ENCODE measurements around the gene TENM4. TPM values are rescaled to one million over a fixed set of nuclear protein-coding genes. Genes with fewer than 3 reads are reported as not detected.
"Not testable (repeated sequence)": the region's sequence is repeated elsewhere in the genome, so short reads cannot be mapped to it uniquely, and the experiment has no call there.

TENM4 gene
- total RNA-seq, 1 donor from 2014 or later, result 50.7 TPM

DNA sequence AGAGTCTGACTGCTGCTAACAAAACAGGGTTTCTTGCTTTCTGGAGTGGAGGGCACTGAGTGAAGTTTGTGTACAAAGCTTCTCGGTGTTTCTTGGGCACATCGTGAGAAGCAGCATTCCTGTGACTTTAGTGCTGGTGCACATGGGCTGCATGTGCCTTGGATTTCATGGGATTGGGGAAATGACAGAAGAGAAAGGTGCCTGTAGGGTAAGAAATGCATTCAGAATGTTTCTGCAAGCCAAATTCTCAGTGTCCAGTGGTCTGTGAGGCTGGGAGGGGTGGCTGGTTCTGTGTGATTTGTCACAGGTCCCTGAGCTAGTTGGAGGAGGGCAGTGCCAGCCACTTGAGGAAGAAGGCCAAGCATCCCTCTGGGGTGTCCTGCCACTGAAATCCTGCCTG lies 462.0 kb downstream of the TENM4 start:
- Mint-ChIP-seq H3K27me3 (ENCODE audit: unreplicated experiment) (peaks cover 10% of the 10 kb centered on the region), H3K4me3 (ENCODE audit: unreplicated experiment) (no peak overlapping the region), H3K9me3 (ENCODE audit: unreplicated experiment) (peaks cover 4% of the 10 kb centered on the region), H3K27ac (ENCODE audit: unreplicated experiment) (no peak overlapping the region), H3K36me3 (ENCODE audit: unreplicated experiment) (no peaks in the 10 kb centered on the region), H3K4me1 (ENCODE audit: low read depth, unreplicated experiment) (no peaks in the 10 kb centered on the region)
- DNase-seq, result no peak
- TF ChIP-seq, protein P1, sequence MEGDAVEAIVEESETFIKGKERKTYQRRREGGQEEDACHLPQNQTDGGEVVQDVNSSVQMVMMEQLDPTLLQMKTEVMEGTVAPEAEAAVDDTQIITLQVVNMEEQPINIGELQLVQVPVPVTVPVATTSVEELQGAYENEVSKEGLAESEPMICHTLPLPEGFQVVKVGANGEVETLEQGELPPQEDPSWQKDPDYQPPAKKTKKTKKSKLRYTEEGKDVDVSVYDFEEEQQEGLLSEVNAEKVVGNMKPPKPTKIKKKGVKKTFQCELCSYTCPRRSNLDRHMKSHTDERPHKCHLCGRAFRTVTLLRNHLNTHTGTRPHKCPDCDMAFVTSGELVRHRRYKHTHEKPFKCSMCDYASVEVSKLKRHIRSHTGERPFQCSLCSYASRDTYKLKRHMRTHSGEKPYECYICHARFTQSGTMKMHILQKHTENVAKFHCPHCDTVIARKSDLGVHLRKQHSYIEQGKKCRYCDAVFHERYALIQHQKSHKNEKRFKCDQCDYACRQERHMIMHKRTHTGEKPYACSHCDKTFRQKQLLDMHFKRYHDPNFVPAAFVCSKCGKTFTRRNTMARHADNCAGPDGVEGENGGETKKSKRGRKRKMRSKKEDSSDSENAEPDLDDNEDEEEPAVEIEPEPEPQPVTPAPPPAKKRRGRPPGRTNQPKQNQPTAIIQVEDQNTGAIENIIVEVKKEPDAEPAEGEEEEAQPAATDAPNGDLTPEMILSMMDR (IDR thresholded peaks at IDR 0.05; ENCODE audit: partially characterized antibody, unreplicated experiment), result no peak

DNA sequence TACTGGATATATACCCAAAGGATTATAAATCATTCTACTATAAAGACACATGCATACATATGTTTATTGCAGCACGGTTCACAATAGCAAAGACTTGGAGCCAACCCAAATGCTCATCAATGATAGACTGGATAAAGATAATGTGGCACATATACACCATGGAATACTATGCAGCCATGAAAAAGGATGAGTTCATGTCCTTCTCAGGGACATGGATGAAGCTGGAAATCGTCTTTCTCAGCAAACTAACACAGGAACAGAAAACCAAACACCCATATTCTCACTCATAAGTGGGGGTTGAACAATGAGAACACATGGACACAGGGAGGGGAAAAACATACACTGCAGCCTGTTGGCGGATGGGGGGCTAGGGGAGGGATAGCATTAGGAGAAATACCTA lies 463.0 kb downstream of the TENM4 start:
- DNase-seq; H3K27me3 Mint-ChIP-seq (ENCODE audit: unreplicated experiment); H3K27ac Mint-ChIP-seq (ENCODE audit: unreplicated experiment); H3K9me3 Mint-ChIP-seq (ENCODE audit: unreplicated experiment); H3K4me3 Mint-ChIP-seq (ENCODE audit: unreplicated experiment); H3K4me1 Mint-ChIP-seq (ENCODE audit: low read depth, unreplicated experiment); H3K36me3 Mint-ChIP-seq (ENCODE audit: unreplicated experiment): not testable (repeated sequence)

DNA sequence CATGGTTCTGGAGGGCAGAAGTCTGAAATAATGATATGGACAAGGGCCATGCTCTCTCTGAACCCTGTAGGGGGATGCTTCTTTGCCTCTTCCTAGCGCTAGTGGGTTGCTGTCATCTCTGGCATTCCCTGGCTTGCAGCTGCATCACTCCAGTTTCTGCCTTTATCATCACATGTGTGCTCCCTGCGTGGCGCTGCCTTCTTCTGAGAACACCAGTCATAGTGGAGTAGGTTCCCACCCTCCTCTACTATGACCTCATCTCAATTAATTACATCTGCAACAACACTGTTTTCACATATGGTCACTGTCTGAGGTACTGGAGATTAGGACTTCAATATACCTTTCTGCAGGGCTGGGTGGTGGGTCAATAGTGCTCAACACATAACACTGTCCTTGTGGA lies 463.8 kb downstream of the TENM4 start:
- Mint-ChIP-seq H3K9me3 (ENCODE audit: unreplicated experiment) (peaks cover 4% of the 10 kb centered on the region), H3K4me1 (ENCODE audit: low read depth, unreplicated experiment) (no peaks in the 10 kb centered on the region), H3K36me3 (ENCODE audit: unreplicated experiment) (no peaks in the 10 kb centered on the region), H3K27ac (ENCODE audit: unreplicated experiment) (no peak overlapping the region), H3K4me3 (ENCODE audit: unreplicated experiment) (no peak overlapping the region), H3K27me3 (ENCODE audit: unreplicated experiment) (peaks cover 10% of the 10 kb centered on the region)
- no peak for DNase-seq
- TF ChIP-seq, protein P1 (IDR thresholded peaks at IDR 0.05; ENCODE audit: partially characterized antibody, unreplicated experiment), result no peak

DNA sequence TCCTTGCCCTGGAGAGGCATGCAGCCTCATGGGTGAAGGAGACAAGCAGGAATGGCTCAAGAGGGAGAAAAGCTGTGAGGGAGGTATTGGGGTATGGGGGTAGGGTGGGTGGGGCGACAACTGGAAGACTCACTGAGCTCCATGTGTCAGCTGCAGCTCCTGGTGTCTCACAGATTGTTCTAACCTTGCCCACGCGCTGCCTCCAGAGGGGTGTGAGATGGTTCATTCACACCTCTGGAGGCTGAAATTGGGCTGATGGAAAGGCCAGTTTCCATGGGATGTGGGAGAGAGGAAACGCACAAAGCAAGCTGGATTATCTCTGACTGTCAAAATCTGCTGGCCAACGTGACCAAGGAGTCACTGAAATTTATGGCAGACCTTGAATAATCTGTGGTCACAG lies 465.7 kb downstream of the TENM4 start:
- Mint-ChIP-seq H3K27me3 (ENCODE audit: unreplicated experiment) (peaks cover 6% of the 10 kb centered on the region), H3K4me1 (ENCODE audit: low read depth, unreplicated experiment) (peaks cover 1% of the 10 kb centered on the region), H3K9me3 (ENCODE audit: unreplicated experiment) (peaks cover 4% of the 10 kb centered on the region), H3K36me3 (ENCODE audit: unreplicated experiment) (no peaks in the 10 kb centered on the region), H3K27ac (ENCODE audit: unreplicated experiment) (no peak overlapping the region), H3K4me3 (ENCODE audit: unreplicated experiment) (no peak overlapping the region)
- no peak for DNase-seq
- TF ChIP-seq, protein P1 (IDR thresholded peaks at IDR 0.05; ENCODE audit: partially characterized antibody, unreplicated experiment), result no peak

DNA sequence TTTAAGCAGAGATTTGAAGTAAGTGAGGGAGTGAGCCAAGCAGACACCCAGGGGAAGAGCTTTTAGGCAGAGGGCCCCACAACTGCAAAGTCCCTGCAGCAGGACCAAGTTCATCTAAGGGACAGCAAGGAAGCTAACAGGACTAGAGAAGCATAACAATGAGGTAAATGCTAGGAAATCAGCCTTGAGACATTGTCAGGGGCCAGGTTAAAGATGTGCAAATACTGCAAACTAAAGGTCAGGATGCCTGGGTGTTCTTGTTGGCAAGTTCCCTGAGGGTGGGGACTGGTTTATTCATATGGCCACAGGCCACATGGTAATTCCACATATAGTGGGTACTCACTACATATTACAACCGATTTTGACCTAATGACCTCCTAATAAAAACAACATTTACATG lies 467.0 kb downstream of the TENM4 start:
- no peak for DNase-seq
- no peak overlapping the region for H3K27ac Mint-ChIP-seq (ENCODE audit: unreplicated experiment)
- H3K36me3 Mint-ChIP-seq (ENCODE audit: unreplicated experiment), result no peaks in the 10 kb centered on the region
- TF ChIP-seq, protein P1 (IDR thresholded peaks at IDR 0.05; ENCODE audit: partially characterized antibody, unreplicated experiment), result no peak
- H3K4me1 Mint-ChIP-seq (ENCODE audit: low read depth, unreplicated experiment), result peaks cover 8% of the 10 kb centered on the region
- H3K9me3 Mint-ChIP-seq (ENCODE audit: unreplicated experiment), result peaks cover 4% of the 10 kb centered on the region
- H3K4me3 Mint-ChIP-seq (ENCODE audit: unreplicated experiment), result no peak overlapping the region
- peaks cover 6% of the 10 kb centered on the region for H3K27me3 Mint-ChIP-seq (ENCODE audit: unreplicated experiment)

DNA sequence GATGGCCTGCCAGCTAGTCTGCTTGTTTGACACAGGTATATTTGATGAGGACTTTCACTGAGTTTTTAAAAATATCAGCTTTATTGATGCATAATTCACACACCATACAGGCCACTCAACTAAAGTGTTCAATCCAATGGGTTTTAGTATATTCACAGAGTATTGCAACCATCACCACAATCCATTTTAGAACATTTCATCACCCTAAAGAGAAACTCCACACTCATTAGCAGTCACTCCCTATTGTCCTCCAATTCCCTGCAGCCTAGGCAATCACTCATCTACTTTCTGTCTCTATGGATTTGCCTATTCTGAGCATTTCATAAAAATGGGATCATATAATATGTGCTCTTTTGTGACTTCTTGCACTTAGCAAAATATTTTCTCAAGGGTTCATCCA lies 468.2 kb downstream of the TENM4 start:
- Mint-ChIP-seq H3K27ac (ENCODE audit: unreplicated experiment) (no peak overlapping the region), H3K36me3 (ENCODE audit: unreplicated experiment) (no peaks in the 10 kb centered on the region), H3K4me1 (ENCODE audit: low read depth, unreplicated experiment) (peaks cover 8% of the 10 kb centered on the region), H3K9me3 (ENCODE audit: unreplicated experiment) (peaks cover 2% of the 10 kb centered on the region), H3K4me3 (ENCODE audit: unreplicated experiment) (no peak overlapping the region), H3K27me3 (ENCODE audit: unreplicated experiment) (peaks cover 3% of the 10 kb centered on the region)
- DNase-seq, result no peak
- TF ChIP-seq, protein P1 (IDR thresholded peaks at IDR 0.05; ENCODE audit: partially characterized antibody, unreplicated experiment), result no peak
